HUDEP-2 (cell line): Measurements from ENCODE around the gene FAM229B.
"Not testable (repeated sequence)": the region's sequence is repeated elsewhere in the genome, so short reads cannot be mapped to it uniquely, and the experiment has no call there.

Experiments used
- DNase-seq, 76 experiments: peaks; one replicate each; lab custom pipeline; 2025; ENCODE audit not compliant: unreplicated experiment in 76 of 76; lab: John Stamatoyannopoulos, UW

The FAM229B gene

GRCh38 chr6:112061605-112062004 is 25.8 kb upstream of the FAM229B start:
- no peak for DNase-seq

DNA sequence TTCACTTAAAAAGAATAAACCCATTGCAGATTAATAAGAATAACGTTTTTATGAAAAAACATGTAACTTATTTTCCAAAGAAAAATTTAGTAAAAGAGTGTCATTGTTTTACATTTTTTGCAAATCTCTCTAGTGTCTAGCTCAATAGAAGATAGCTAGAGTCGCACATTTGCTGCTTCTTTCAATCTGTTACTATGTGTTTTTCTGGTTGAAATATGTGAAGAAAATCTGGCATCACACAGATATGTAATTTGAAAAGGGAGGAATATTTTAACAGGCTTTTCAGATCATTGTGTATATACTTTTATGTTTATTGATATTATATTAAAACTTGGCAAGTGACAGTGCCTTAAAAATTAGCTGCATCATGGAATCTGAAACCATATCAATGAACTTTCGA is 24.4 kb upstream of the FAM229B start:
- no peak for DNase-seq

DNA sequence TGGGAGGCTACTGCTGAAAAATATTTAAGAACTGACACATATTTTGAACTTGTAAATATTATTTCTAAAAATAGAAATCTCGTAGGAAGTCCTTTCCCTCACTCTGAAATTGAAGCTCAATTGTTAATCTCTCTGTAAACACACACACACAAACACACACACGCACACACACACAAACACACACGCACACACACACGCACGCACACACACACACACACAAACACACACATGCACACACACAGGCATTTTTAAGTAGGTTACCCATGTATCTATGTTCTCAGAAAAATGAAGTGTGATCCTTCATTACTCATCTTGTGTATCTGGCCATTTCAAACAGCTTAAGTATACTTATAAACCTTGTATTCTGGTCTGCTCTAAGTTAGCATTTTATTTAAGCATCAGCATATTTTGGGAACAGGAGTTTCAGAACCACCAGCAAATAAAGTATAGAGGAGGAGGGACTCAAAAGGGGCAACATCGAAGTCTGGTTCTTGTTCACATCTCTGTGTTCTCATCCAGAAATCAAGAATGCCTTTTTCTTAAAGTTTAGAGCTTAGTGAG is 21.9 kb upstream of the FAM229B start:
- no peak for DNase-seq

- DNase-seq, result no peak
Measured at GRCh38 chr6:112066606-112067005, 20.8 kb upstream of the FAM229B start.

DNA sequence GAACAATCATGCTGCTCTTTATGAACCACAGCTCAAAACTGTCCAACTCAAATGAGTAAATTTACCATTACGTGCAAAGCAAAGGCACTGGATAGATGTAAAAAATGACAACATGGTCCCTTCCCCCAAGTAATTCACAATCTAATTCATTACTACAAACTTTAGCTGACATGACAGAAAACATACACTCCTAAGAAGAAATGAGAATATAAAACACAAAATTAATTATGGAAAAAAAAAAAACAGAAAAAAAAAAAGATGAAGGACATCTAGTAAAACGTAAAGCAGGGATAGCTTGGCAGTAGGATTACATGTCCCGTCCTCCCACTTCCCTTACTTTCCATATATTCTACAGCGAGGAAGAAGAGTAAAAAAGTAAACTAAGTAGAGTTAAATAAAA is 5.8 kb upstream of the FAM229B start:
- no peak for DNase-seq

- peak in 15 of 76 experiments; percentile 2 to 33 (median 19) for DNase-seq
Measured at GRCh38 chr6:112085286-112086065, 1.9 kb upstream of the FAM229B start.

DNA sequence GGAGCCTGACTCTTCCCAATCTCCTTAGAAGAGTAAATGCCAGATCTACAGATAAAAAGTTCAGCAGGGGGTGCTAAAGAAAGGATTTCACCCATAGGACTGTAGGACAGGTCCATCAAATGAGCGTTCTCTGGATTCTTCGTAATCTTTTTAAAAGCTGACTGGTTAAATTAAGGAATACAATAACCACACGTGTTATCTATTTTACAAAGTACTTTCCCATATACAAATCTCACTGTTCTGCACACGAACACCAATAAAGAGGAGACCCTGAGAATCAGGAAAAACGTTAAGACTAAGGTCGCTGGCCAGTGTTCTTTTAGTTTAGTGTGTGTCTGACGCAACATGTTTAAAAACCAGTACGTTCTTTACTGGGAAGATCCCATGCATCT is 651 bp upstream of the FAM229B start:
- DNase-seq, result peak in 14 of 76 experiments; percentile 10 to 63 (median 28)

GRCh38 chr6:112087916-112088315 is 525 bp downstream of the FAM229B start:
- no peak for DNase-seq

- no peak for DNase-seq
Measured at GRCh38 chr6:112096901-112097300, 9.5 kb downstream of the FAM229B start.

- no peak for DNase-seq
Measured at GRCh38 chr6:112100561-112100960, 13.2 kb downstream of the FAM229B start.

- DNase-seq, result not testable (repeated sequence)
Measured at GRCh38 chr6:112106026-112106425, 18.6 kb downstream of the FAM229B start.

- no peak for DNase-seq
Measured at GRCh38 chr6:112106562-112106961, 19.2 kb downstream of the FAM229B start.

GRCh38 chr6:112109262-112109661 is 21.9 kb downstream of the FAM229B start:
- no peak for DNase-seq

DNA sequence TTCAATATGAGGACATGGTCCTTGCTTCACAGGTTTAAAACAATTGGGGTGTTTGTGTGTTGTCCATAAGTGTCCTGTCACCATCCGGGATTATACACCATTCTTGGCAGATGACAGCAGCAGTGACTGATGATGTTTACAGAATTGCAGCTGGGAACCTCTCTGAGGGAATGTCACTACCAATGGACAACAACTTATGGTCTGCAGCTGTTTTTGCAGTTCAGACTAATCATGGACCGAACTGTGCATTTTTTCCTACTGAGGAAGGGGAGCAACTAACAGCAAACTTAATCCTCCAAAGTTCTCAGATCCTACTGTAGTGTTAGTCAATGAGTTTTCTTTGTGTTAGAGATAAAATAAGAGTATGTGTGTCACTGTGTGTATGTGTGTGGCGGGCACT is 26.0 kb downstream of the FAM229B start:
- no peak for DNase-seq

- no peak for DNase-seq
Measured at GRCh38 chr6:112113918-112114317, 26.5 kb downstream of the FAM229B start.

DNA sequence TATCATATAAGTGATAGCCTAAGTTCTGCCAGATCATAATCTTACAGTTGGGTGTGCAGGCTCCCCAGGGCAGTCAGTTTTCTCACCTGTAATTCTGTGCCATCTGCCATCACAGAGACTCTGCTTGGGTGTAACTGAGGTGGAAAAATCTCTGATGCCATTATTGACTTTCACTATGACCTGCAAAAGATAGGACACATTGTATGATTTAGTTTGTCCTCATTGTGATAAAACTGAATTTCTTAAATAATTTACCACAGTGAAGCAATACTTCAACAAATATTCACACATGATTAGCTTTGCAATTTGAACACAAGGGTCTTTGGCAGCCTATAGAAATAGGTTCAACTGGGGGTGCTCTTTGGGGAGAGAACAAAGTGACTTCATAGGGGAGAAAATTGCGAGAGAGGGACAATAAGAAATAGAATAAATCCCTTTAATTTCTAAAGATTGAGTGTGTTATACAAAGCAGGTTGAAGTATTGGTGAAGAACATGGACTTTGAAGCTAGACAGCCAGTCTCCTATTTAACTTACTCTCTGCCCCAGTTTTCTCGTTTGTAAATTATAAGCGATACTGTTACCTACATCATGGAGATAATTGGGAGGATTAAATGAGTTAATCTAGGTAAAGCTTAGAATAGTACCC is 27.3 kb downstream of the FAM229B start:
- no peak for DNase-seq

GRCh38 chr6:112116221-112116620 is 28.8 kb downstream of the FAM229B start:
- no peak for DNase-seq

DNA sequence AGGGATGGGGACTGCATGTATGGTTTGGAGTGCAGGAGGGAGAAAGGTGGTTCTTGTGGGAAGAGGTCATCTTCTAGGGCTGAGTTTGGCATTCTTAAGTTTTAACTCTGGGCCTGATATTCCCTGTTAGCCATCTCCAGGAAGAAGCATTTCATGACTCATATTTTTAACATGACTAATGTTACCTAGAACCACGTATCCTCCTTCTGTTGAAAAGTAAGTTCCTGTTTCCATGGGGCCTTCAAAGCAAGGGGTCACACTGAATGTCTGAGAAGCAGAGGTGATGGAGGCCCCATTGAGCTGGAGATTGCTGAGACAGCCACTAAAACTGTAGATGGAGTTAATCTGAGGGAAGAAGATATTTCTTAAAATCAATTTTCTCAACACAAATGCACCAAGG is 30.2 kb downstream of the FAM229B start:
- no peak for DNase-seq

DNA sequence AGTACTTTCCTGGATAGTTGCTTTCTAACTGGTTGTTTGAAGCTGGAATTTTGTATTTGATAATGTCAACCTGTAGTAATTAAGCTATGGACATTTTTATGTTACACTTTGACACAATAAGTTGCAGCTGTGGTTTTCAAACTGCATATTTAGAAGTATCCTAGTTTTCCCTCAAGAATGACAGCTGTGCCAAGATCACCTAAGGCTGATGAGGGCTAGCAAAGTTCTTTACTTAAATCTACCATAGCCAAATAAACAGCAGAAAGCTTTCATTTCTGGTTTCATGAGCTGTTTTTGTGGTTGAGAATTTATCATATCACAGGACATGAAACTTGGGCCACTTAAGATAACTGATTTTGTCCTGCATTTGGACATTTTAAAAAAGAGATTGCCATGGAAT is 30.6 kb downstream of the FAM229B start:
- no peak for DNase-seq

DNA sequence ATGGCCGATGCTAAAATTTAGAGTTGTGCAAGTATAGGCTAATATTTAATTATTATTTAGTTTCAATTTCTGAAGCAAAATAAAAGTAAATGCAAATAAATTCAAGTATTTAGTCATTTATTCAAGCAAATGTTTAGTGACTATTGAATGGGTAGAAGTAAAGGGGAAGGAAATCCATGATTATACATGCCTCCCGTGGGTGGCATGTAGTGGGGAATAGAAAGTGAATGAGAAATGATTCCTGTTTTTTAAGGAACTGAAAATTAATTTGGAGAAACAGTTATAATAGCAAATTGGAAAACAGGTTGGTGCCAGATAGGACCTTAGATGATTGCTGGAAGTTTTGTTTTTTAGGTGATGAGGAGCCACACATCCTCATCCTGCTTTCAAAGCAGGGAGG is 35.4 kb downstream of the FAM229B start:
- DNase-seq, result no peak

GRCh38 chr6:112123982-112124381 is 36.6 kb downstream of the FAM229B start:
- DNase-seq, result no peak

DNA sequence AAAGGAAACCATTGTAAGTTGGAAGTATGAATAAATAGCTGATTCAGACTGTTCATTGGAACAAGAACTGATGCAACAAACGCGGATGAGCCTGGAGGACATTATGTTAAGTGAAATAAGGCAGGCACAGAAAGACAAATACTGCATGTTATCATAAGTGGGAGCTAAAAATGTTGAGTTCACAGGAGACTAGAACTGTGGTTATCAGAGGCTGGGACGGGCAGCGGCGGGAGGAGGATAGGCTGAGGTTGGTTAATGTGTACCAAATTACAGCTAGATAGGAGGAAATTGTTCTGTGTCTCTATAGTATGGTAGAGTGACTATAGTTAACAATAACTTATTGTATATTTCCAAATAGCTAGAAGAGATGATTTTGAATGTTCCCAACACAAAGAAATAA is 40.8 kb downstream of the FAM229B start:
- DNase-seq, result no peak
